SK-N-MC (cell line): ENCODE data around the gene PRPH.

Source experiments
- EZH2 ChIP-seq: fragments of 200-600 bp; sonication (generic); IDR thresholded peaks from one replicate; pipeline ENCODE4 v1.6.1; 2017; ENCODE audit warnings: antibody characterized with exemption
- POLR2AphosphoS5 ChIP-seq: IDR thresholded peaks from 2 replicates; pipeline ENCODE4 v1.6.1; 2012; ENCODE audit warnings: mild to moderate bottlenecking, low read depth, low read length, borderline replicate concordance

GRCh38 chr12:49344486-49345050 lies 49.6 kb downstream of the PRPH start:
- TF ChIP-seq POLR2AphosphoS5 (no peak), EZH2 (no peak)
